Measurements from ENCODE around the gene FBXL22. TPM values are rescaled to one million over a fixed set of nuclear protein-coding genes. Genes with fewer than 3 reads are reported as not detected.

Gene FBXL22
- total RNA-seq, 6 experiments from 2014 or later: 0.20 to 0.57 (median 0.29) TPM

GRCh38 chr15:63628123-63628822 lies 31.1 kb downstream of the FBXL22 start:
- no peaks in the 10 kb centered on the region for H3K27me3 Mint-ChIP-seq (ENCODE audit: insufficient read depth)
- no peak for TF ChIP-seq CTCF (IDR thresholded peaks at IDR 0.05)
- DNase-seq: no peak
- H3K27ac Mint-ChIP-seq: no peak overlapping the region
- peaks cover 13% of the 10 kb centered on the region for H3K4me1 Mint-ChIP-seq (ENCODE audit: low read depth)
- H3K9me3 Mint-ChIP-seq: no peaks in the 10 kb centered on the region
- H3K36me3 Mint-ChIP-seq (ENCODE audit: low read depth): peaks cover 39% of the 10 kb centered on the region
- H3K4me3 Mint-ChIP-seq: no peak overlapping the region

- no peak overlapping the region for H3K4me3 Mint-ChIP-seq
- H3K27ac Mint-ChIP-seq: no peak overlapping the region
- no peak for DNase-seq
- H3K36me3 Mint-ChIP-seq (ENCODE audit: low read depth): peaks cover 40% of the 10 kb centered on the region
- peaks cover 13% of the 10 kb centered on the region for H3K4me1 Mint-ChIP-seq (ENCODE audit: low read depth)
- TF ChIP-seq CTCF (IDR thresholded peaks at IDR 0.05): no peak
- no peaks in the 10 kb centered on the region for H3K9me3 Mint-ChIP-seq
- H3K27me3 Mint-ChIP-seq (ENCODE audit: insufficient read depth): no peaks in the 10 kb centered on the region
Observed at GRCh38 chr15:63630036-63630751, 33.0 kb downstream of the FBXL22 start.

- H3K27ac Mint-ChIP-seq: no peak overlapping the region
- H3K27me3 Mint-ChIP-seq (ENCODE audit: insufficient read depth): no peaks in the 10 kb centered on the region
- H3K9me3 Mint-ChIP-seq: no peaks in the 10 kb centered on the region
- no peak for TF ChIP-seq CTCF (IDR thresholded peaks at IDR 0.05)
- no peak overlapping the region for H3K4me3 Mint-ChIP-seq
- peaks cover 39% of the 10 kb centered on the region for H3K36me3 Mint-ChIP-seq (ENCODE audit: low read depth)
- DNase-seq: no peak
- H3K4me1 Mint-ChIP-seq (ENCODE audit: low read depth): peaks cover 13% of the 10 kb centered on the region
Observed at GRCh38 chr15:63633312-63633711, 36.1 kb downstream of the FBXL22 start.

- Mint-ChIP-seq H3K4me3 (no peak overlapping the region), H3K36me3 (ENCODE audit: low read depth) (peaks cover 35% of the 10 kb centered on the region), H3K9me3 (no peaks in the 10 kb centered on the region), H3K27ac (no peak overlapping the region), H3K27me3 (ENCODE audit: insufficient read depth) (no peaks in the 10 kb centered on the region), H3K4me1 (ENCODE audit: low read depth) (peaks cover 12% of the 10 kb centered on the region)
- TF ChIP-seq CTCF (IDR thresholded peaks at IDR 0.05): no peak
- no peak for DNase-seq
Observed at GRCh38 chr15:63634154-63634553, 37.0 kb downstream of the FBXL22 start.

- Mint-ChIP-seq H3K4me1 (ENCODE audit: low read depth) (no peaks in the 10 kb centered on the region), H3K27me3 (ENCODE audit: insufficient read depth) (no peaks in the 10 kb centered on the region), H3K4me3 (no peak overlapping the region), H3K36me3 (ENCODE audit: low read depth) (peaks cover 21% of the 10 kb centered on the region), H3K27ac (no peak overlapping the region), H3K9me3 (no peaks in the 10 kb centered on the region)
- no peak for TF ChIP-seq CTCF (IDR thresholded peaks at IDR 0.05)
- no peak for DNase-seq
Observed at GRCh38 chr15:63636518-63637061, 39.4 kb downstream of the FBXL22 start.

Measured in HFFc6 (cell line).